K562 (cell line): ENCODE measurements around the gene SLC25A21. TPM values are rescaled to one million over a fixed set of nuclear protein-coding genes. Genes with fewer than 3 reads are reported as not detected.

Source experiments
- BRD4 ChIP-seq: fragments of 200-600 bp; sonication (generic); IDR thresholded peaks from 2 replicates; pipeline ENCODE4 v1.6.1; 2017; ENCODE audit warnings: inconsistent platforms
- CBX2 ChIP-seq: fragments of 200-600 bp; sonication (generic); IDR thresholded peaks from one replicate; pipeline ENCODE4 v1.6.1; 2012; ENCODE audit warnings: mild to moderate bottlenecking, low read length, inconsistent platforms; ENCODE audit not compliant: insufficient read depth, poor library complexity, severe bottlenecking
- CHD1 ChIP-seq: fragments of 200-600 bp; sonication (generic); IDR thresholded peaks from one replicate; pipeline ENCODE4 v1.6.1; 2012; ENCODE audit warnings: mild to moderate bottlenecking, moderate library complexity, low read length, inconsistent platforms
- EHMT2 ChIP-seq: fragments of 450-650 bp; IDR thresholded peaks from 2 replicates; pipeline ENCODE4 v1.6.1; 2018; ENCODE audit warnings: antibody characterized with exemption
- EP300 ChIP-seq: IDR thresholded peaks from 2 replicates; pipeline ENCODE4 v1.6.1; 2012; ENCODE audit warnings: low read length, improper control_type of control experiment
- ESRRA ChIP-seq: fragments of 450-650 bp; IDR thresholded peaks from 2 replicates; pipeline ENCODE4 v1.6.1; 2014; ENCODE audit warnings: low read depth, mild to moderate bottlenecking, moderate library complexity, borderline replicate concordance
- KDM5B ChIP-seq: fragments of 200-600 bp; sonication (generic); IDR thresholded peaks from 2 replicates; pipeline ENCODE4 v1.6.1; 2012; ENCODE audit warnings: low read depth, mild to moderate bottlenecking, moderate library complexity, low read length, control low read depth, inconsistent platforms; ENCODE audit not compliant: insufficient replicate concordance
- NR1H2 ChIP-seq: sonication (generic); formaldehyde crosslinking; IDR thresholded peaks from 2 replicates; pipeline ENCODE4 v1.4.0; 2020; ENCODE audit warnings: mild to moderate bottlenecking, missing genetic modification reagents
- POLR2AphosphoS2 ChIP-seq: IDR thresholded peaks from 2 replicates; pipeline ENCODE4 v1.6.1; 2012; ENCODE audit warnings: low read length, improper control_type of control experiment
- RNF2 ChIP-seq: sonication (generic); IDR thresholded peaks from 2 replicates; pipeline ENCODE4 v1.6.1; 2016
- SREBF2 ChIP-seq: sonication (generic); formaldehyde crosslinking; IDR thresholded peaks from 2 replicates; pipeline ENCODE4 v1.4.0; 2020; ENCODE audit warnings: mild to moderate bottlenecking, missing genetic modification reagents
- SRSF9 ChIP-seq: fragments of 200-400 bp; formaldehyde crosslinking; IDR thresholded peaks from 2 replicates; pipeline ENCODE4 v1.6.1; 2017; ENCODE audit warnings: low read depth, low read length, borderline replicate concordance
- STAT5B ChIP-seq: fragments of 250-450 bp; sonication (Bioruptor Pico); IDR thresholded peaks from 2 replicates; pipeline ENCODE4 v1.8.0; 2021; ENCODE audit warnings: mild to moderate bottlenecking, inconsistent platforms
- YY1 ChIP-seq, 3 experiments: IDR thresholded peaks; 2 replicates each; pipeline ENCODE4 v1.6.1; 2011; ENCODE audit warnings: low read length in 2 of 3, mild to moderate bottlenecking in 2 of 3, moderate library complexity in 2 of 3, borderline replicate concordance in 1 of 3, control low read depth in 1 of 3, low read depth in 1 of 3; ENCODE audit not compliant: insufficient read depth in 3 of 3, insufficient replicate concordance in 2 of 3, control insufficient read depth in 1 of 3, insufficient read length in 1 of 3; ENCODE audit errors: extremely low read depth in 1 of 3
- ZFP1 ChIP-seq: fragments of 450-650 bp; formaldehyde crosslinking; IDR thresholded peaks from 2 replicates; pipeline ENCODE4 v1.4.0; 2020; ENCODE audit warnings: mild to moderate bottlenecking, mixed read lengths
- ZMIZ1 ChIP-seq, 2 experiments: fragments of 150-350 bp in 1 of 2; IDR thresholded peaks; 2 replicates each; pipeline ENCODE4 v1.6.1; 2012 to 2016; ENCODE audit warnings: low read depth in 2 of 2, low read length in 2 of 2, mild to moderate bottlenecking in 1 of 2, moderate library complexity in 1 of 2
- ZNF511 ChIP-seq: sonication (generic); formaldehyde crosslinking; IDR thresholded peaks from 2 replicates; pipeline ENCODE4 v1.8.0; 2022; ENCODE audit warnings: mild to moderate bottlenecking, missing genetic modification reagents
- polyA plus RNA-seq, 8 experiments: library from polyadenylated mRNA; depleted of rRNA in 4 of 8; stranded (reverse) in 5 of 8; unstranded in 3 of 8; fragments of >200 nt; fragmentation: Nextera tagmentation in 2 of 8; fragmentation: Illumina TruSeq in 1 of 8; extraction: Ambion mirVana in 2 of 8; extraction: Trizol in 1 of 8; gene quantifications; 2 replicates each; pipeline versions ENCODE4 v1.2.1 to v1.2.3, GENCODE V29; 2011 to 2014; ENCODE audit warnings: inconsistent platforms in 1 of 8, missing spikeins in 1 of 8
- total RNA-seq, 7 experiments: library from RNA; depleted of rRNA in 6 of 7; stranded (reverse); fragments of >200 nt in 6 of 7; fragmentation: Illumina TruSeq in 2 of 7; extraction: Trizol in 2 of 7; gene quantifications; 2 replicates each; pipeline versions ENCODE4 v1.2.1 to v1.2.3, GENCODE V29; 2011 to 2021; ENCODE audit warnings: low replicate concordance in 1 of 7
- TF ChIP-seq, protein P1 (sequence below), 2 experiments: fragments of 450-650 bp; IDR thresholded peaks; 2 replicates each; pipeline ENCODE4 v1.6.1; 2016

SLC25A21 gene
- total and polyA plus RNA-seq, 9 of the 15 experiments (the other 6 are each of a cell fraction or from before 2014, with no cell fraction given) = 15.2 to 46.7 (median 28.7) TPM

GRCh38 chr14:37172024-37172869 is at the start of gene SLC25A21 (continued):
- TF ChIP-seq RNF2 (peak; percentile 38; the same call in 1 of the 2 replicates), EP300 (peak; percentile 34; the same call in 1 of the 2 replicates), ZNF511 (0 out of 2 replicates have a peak, but pooled peaks have one; percentile 47), SRSF9 (no peak), BRD4 (0 out of 2 replicates have a peak, but pooled peaks have one; percentile 38), EHMT2 (0 out of 2 replicates have a peak, but pooled peaks have one; percentile 11), NR1H2 (0 out of 2 replicates have a peak, but pooled peaks have one; percentile 64), SREBF2 (no peak), YY1 (IDR thresholded peaks at IDR 0.05; ENCODE audit: borderline replicate concordance in 1 of 3, control insufficient read depth in 1 of 3, extremely low read depth in 1 of 3, insufficient read depth in 3 of 3, insufficient read length in 1 of 3, insufficient replicate concordance in 2 of 3, low read depth in 1 of 3, low read length in 2 of 3) (peak in 1 of 3 experiments; percentile 41), CHD1 (peak; percentile 87), STAT5B (no peak), ZMIZ1 (IDR thresholded peaks at IDR 0.05; ENCODE audit: low read depth in 2 of 2, low read length in 2 of 2) (peak in 1 of 2 experiments; percentile 6; a peak in 1 of 4 replicates), CBX2 (no peak), KDM5B (peak; percentile 67), POLR2AphosphoS2 (no peak), ZFP1 (CRISPR knock-in tag) (no peak), ESRRA (0 out of 2 replicates have a peak, but pooled peaks have one; percentile 14)
- TF ChIP-seq, protein P1, sequence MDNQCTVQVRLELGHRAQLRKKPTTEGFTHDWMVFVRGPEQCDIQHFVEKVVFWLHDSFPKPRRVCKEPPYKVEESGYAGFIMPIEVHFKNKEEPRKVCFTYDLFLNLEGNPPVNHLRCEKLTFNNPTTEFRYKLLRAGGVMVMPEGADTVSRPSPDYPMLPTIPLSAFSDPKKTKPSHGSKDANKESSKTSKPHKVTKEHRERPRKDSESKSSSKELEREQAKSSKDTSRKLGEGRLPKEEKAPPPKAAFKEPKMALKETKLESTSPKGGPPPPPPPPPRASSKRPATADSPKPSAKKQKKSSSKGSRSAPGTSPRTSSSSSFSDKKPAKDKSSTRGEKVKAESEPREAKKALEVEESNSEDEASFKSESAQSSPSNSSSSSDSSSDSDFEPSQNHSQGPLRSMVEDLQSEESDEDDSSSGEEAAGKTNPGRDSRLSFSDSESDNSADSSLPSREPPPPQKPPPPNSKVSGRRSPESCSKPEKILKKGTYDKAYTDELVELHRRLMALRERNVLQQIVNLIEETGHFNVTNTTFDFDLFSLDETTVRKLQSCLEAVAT (IDR thresholded peaks at IDR 0.05) = peak; percentile 48 to 66; a peak in 2 of 4 replicates
